Stomach (tissue), 9 donors: Measurements from ENCODE around the gene PSD2. TPM values are rescaled to one million over a fixed set of nuclear protein-coding genes. Genes with fewer than 3 reads are reported as not detected.

Source experiments
- DNase-seq, 2 donors: peaks; one replicate each; pipeline versions ENCODE4 v3.0.0 to v3.0.0-alpha.2; 2013 to 2019
- H3K27ac ChIP-seq, 5 donors: fragments of 200-600 bp in 4 of 5; sonication (generic) in 4 of 5; one replicate each; pipeline ENCODE4 v1.5.1; 2013 to 2019; ENCODE audit warnings: mild to moderate bottlenecking in 1 of 5, moderate library complexity in 1 of 5
- H3K27me3 ChIP-seq, 3 donors: fragments of 200-600 bp; sonication (generic); one replicate each; pipeline ENCODE4 v1.5.1; 2017 to 2019; ENCODE audit warnings: mixed run types in 1 of 3
- H3K36me3 ChIP-seq, 4 donors: fragments of 200-600 bp; sonication (generic); 1 replicate in 3 of 4; 2 replicates in 1 of 4; pipeline ENCODE4 v1.5.1; 2016 to 2019
- H3K4me1 ChIP-seq, 4 donors: fragments of 200-600 bp; sonication (generic); one replicate each; pipeline ENCODE4 v1.5.1; 2016 to 2019
- H3K4me3 ChIP-seq, 4 donors: fragments of 200-600 bp; sonication (generic) in 3 of 4; one replicate each; pipeline ENCODE4 v1.5.1; 2016 to 2019; ENCODE audit warnings: mild to moderate bottlenecking in 1 of 4
- H3K9me3 ChIP-seq, 4 donors: fragments of 200-600 bp; sonication (generic); one replicate each; pipeline ENCODE4 v1.5.1; 2016 to 2019
- EP300 ChIP-seq: sonication (generic); formaldehyde crosslinking; IDR thresholded peaks from one replicate; pipeline ENCODE4 v1.6.1; 2017; ENCODE audit warnings: antibody characterized with exemption
- POLR2A ChIP-seq, 4 donors: fragments of 450-650 bp; IDR thresholded peaks; one replicate each; pipeline ENCODE4 v1.6.1; 2016; ENCODE audit warnings: antibody characterized with exemption in 4 of 4, control low read depth in 2 of 4, mild to moderate bottlenecking in 1 of 4, moderate library complexity in 1 of 4
- POLR2AphosphoS5 ChIP-seq, 3 donors: sonication (generic); formaldehyde crosslinking; IDR thresholded peaks; one replicate each; pipeline ENCODE4 v1.6.1; 2016; ENCODE audit warnings: antibody characterized with exemption in 3 of 3
- WGBS, 5 donors: extraction: QIAGEN DNeasy Blood & Tissue Kit in 3 of 5; methylation state at CpG; one replicate each; pipeline versions ENCODE4 v1.1.5 to v1.1.7; 2013 to 2018; 5-methylcytosine and 5-hydroxymethylcytosine counted together
- intact Hi-C: fragments of 100-400 bp; cut with DNase I; formaldehyde crosslinking; loops from one replicate; pipeline ENCODE4 v1.15.1; 2023; ENCODE audit warnings: low total_unique reads
- polyA plus RNA-seq, 3 donors: library from polyadenylated mRNA; stranded (reverse); fragments of 200-250 nt; gene quantifications; one replicate each; pipeline ENCODE4 v1.2.3, GENCODE V29; 2013
- total RNA-seq, 5 donors: library from RNA; depleted of rRNA; stranded (reverse); fragments of >200 nt; gene quantifications; one replicate each; pipeline versions ENCODE4 v1.1.0 to v1.2.3, GENCODE V29; 2014 to 2016
- TF ChIP-seq, protein P1 (sequence below), 7 experiments: fragments of 450-650 bp in 4 of 7; fragments of 200-600 bp in 3 of 7; sonication (generic) in 3 of 7; IDR thresholded peaks; one replicate each; pipeline ENCODE4 v1.5.1; 2016 to 2019; ENCODE audit warnings: antibody characterized with exemption in 7 of 7, control low read depth in 2 of 7, mild to moderate bottlenecking in 1 of 7
- donor health status: healthy with polysubstance abuse.
- donor health status: Bipolar disorder and iron deficiency.
- donor health status: healthy.

Gene PSD2
- total and polyA plus RNA-seq, 8 donors, result 0.05 to 0.73 TPM; not detected in 6

DNA sequence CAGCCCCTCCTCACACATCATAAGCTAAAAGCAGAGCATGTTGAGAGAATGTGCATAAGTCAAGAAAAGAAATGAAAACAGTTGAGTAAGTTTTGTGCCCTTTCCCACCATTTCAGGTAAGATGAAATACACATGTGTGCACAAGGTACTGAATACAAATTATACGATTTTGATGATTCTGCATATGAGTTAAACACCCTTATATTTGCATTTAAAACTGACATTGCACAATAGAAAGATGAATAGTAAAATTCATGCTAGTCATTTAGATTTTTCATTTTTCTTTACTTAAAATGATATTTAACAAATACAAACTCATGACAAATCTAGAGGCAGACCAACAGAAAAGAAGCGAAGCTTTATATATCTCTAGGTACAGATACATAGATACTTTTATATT, 24.9 kb upstream of the PSD2 start:
- DNase-seq, result no peak
- H3K4me3 ChIP-seq, result no peak overlapping the region
- intact Hi-C loops, result no loop called here
- H3K36me3 ChIP-seq, result no peaks in the 10 kb centered on the region
- no peak overlapping the region for H3K27ac ChIP-seq
- peaks cover 0 to 11% (median 0%) of the 10 kb centered on the region in 3 donors for H3K27me3 ChIP-seq
- TF ChIP-seq POLR2A (IDR thresholded peaks at IDR 0.05) (no peak), POLR2AphosphoS5 (IDR thresholded peaks at IDR 0.05) (no peak), EP300 (no peak)
- TF ChIP-seq, protein P1, sequence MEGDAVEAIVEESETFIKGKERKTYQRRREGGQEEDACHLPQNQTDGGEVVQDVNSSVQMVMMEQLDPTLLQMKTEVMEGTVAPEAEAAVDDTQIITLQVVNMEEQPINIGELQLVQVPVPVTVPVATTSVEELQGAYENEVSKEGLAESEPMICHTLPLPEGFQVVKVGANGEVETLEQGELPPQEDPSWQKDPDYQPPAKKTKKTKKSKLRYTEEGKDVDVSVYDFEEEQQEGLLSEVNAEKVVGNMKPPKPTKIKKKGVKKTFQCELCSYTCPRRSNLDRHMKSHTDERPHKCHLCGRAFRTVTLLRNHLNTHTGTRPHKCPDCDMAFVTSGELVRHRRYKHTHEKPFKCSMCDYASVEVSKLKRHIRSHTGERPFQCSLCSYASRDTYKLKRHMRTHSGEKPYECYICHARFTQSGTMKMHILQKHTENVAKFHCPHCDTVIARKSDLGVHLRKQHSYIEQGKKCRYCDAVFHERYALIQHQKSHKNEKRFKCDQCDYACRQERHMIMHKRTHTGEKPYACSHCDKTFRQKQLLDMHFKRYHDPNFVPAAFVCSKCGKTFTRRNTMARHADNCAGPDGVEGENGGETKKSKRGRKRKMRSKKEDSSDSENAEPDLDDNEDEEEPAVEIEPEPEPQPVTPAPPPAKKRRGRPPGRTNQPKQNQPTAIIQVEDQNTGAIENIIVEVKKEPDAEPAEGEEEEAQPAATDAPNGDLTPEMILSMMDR (IDR thresholded peaks at IDR 0.05), result no peak
- H3K9me3 ChIP-seq, result no peaks in the 10 kb centered on the region
- 81 to 91% (median 86%) methylated on average over 2 of the region's 2 CpGs for WGBS, 5 donors
- peaks cover 0 to 28% (median 9%) of the 10 kb centered on the region in 4 donors for H3K4me1 ChIP-seq

DNA sequence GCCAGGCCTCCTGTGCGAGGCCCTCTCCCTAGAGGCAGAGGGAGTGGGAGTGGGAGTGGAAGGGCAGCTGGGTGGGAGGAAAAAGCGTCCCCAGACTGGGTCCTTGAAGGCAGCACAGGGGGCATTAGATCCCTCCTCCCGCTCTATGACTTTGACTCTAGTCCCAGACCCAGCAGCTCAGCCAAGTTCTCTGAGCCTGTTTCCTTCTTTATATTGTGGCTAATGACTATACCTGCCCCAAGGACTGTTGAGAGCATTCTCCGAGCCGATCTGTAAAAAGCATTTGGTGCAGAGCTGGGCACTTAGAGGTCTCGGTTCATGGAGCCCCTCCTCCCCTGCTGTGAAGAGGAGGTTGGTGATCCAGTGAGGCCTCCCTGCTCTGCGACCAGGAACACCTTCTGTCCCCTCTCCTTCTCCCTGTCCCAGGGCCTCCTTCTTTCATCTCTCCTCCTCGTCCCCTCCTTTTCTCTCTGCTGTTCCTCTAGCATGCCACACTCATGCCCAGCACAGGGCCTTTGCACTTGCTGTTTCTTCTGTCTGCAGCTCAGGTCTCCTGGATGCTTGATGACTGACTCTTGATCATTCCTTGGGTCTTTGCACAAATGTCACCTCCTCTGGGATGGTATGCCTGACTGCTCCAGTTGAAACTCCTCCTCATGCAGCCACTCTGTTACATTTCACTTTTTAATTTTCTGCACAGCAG, 23.4 kb upstream of the PSD2 start:
- Histone ChIP-seq H3K36me3 (no peaks in the 10 kb centered on the region), H3K27me3 (peaks cover 0 to 11% (median 0%) of the 10 kb centered on the region in 3 donors), H3K9me3 (no peaks in the 10 kb centered on the region), H3K4me1 (peaks cover 0 to 27% (median 5%) of the 10 kb centered on the region in 4 donors), H3K27ac (no peak overlapping the region), H3K4me3 (no peak overlapping the region)
- intact Hi-C loops, result no loop called here
- DNase-seq, result no peak
- TF ChIP-seq, protein P1 (IDR thresholded peaks at IDR 0.05), result no peak
- no peak for TF ChIP-seq POLR2AphosphoS5 (IDR thresholded peaks at IDR 0.05)
- TF ChIP-seq EP300, result no peak
- 85 to 94% (median 88%) methylated on average over 8 of the region's 8 CpGs for WGBS, 5 donors

DNA sequence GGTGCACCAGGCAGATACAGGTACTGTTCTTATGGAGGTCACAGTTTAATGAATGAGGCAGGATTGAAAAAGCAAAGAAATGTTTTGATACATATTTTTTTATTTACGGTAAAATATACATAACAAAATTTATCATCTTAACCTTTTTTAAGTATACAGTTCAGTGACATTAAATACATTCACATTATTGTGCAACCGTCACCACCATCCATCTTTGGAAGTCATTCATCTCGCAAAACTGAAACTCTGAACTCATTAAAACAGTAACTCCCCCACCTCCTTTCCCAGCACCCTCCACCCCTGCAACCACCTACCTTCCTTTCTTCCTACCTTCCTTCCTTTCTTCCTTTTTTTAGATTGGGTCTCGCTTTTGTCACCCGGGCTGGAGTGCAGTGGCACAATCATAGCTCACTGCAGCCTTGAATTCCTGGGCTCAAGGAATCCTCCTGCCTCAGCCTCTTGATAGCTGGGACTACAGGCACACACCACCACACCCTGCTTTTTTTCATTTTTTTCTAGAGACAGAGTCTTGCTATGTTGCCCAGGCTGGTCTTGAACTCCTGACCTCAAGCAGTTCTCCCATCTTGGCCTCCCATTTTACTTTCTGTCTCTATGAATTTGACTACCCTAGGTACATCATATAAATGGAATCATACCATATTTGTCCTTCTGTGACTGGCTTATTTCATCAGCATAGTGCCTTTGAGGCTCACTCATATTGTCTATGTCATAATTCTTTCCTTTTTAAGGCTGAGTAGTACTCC, 22.5 kb upstream of the PSD2 start:
- Histone ChIP-seq H3K36me3 (no peaks in the 10 kb centered on the region), H3K27me3 (peaks cover 0 to 11% (median 0%) of the 10 kb centered on the region in 3 donors), H3K27ac (no peak overlapping the region), H3K4me3 (no peak overlapping the region), H3K9me3 (no peaks in the 10 kb centered on the region), H3K4me1 (peaks cover 0 to 22% (median 5%) of the 10 kb centered on the region in 4 donors)
- TF ChIP-seq EP300, result no peak
- no peak for TF ChIP-seq POLR2AphosphoS5 (IDR thresholded peaks at IDR 0.05)
- no peak for TF ChIP-seq POLR2A (IDR thresholded peaks at IDR 0.05)
- WGBS, 5 donors, result 81 to 91% (median 84%) methylated on average over 5 of the region's 5 CpGs
- DNase-seq, result no peak
- intact Hi-C loops, result no loop called here

DNA sequence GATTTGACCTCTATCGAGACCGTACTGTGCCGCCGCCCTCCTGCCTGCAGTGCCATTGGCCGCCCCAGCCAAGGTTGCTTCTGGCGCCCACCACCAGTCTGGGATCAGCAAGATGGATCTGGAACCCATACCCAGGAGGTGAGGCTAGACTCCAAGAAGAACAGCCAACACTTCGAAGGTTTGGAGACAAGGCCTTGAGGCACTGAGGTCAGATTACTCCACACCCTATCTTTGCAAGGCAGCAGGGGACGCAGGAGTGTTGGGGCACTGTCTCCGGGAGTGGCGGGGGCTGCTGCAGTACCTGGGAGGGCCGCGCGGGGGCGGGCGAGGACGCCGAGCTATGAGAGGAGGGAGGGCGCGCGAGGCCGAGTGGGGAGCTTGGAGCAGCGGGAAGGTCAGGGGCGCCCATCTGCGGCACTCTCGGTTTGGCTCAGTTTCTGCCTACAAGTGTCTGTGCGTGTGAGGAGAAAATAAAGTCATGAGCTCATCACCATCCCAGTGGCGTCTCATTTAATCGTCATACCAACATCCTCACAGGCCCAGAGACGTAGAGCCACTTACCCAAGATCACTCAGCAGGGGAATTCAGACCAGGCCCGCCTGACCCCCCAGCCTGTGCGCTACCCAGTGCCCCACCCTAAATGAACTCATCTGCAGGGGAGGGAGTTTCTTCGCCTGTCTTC, 20.5 kb upstream of the PSD2 start:
- Histone ChIP-seq H3K4me1 (peaks cover 0 to 11% (median 5%) of the 10 kb centered on the region in 4 donors), H3K4me3 (no peak overlapping the region), H3K27me3 (peaks cover 0 to 11% (median 0%) of the 10 kb centered on the region in 3 donors), H3K9me3 (no peaks in the 10 kb centered on the region), H3K36me3 (no peaks in the 10 kb centered on the region), H3K27ac (no peak overlapping the region)
- 22 to 29% (median 25%) methylated on average over 27 to 32 of the region's 32 CpGs for WGBS, 5 donors
- no peak for TF ChIP-seq EP300
- TF ChIP-seq, protein P1 (IDR thresholded peaks at IDR 0.05), result peak in 5 of 7 experiments; percentile 63 to 97 (median 93)
- peak; percentile 77 to 87 for DNase-seq
- intact Hi-C loops, result no loop called here
